Mucosa of stomach (tissue), 1 donor: ENCODE results near the gene MSANTD1.

ENCODE experiments used
- H3K27me3 ChIP-seq: one replicate; pipeline ENCODE4 v1.7.0; 2013; ENCODE audit warnings: mild to moderate bottlenecking, low read length; ENCODE audit not compliant: control insufficient read depth, insufficient read depth
- H3K36me3 ChIP-seq: one replicate; pipeline ENCODE4 v1.7.0; 2013; ENCODE audit warnings: low read length; ENCODE audit not compliant: control insufficient read depth, insufficient read depth
- H3K4me1 ChIP-seq: one replicate; pipeline ENCODE4 v1.7.0; 2013; ENCODE audit warnings: mild to moderate bottlenecking, low read length; ENCODE audit not compliant: control insufficient read depth, insufficient read depth
- H3K4me3 ChIP-seq: one replicate; pipeline ENCODE4 v1.7.0; 2013; ENCODE audit warnings: low read length
- H3K9ac ChIP-seq: one replicate; pipeline ENCODE4 v1.7.0; 2013; ENCODE audit warnings: mild to moderate bottlenecking, low read length, moderate library complexity
- H3K9me3 ChIP-seq: one replicate; pipeline ENCODE4 v1.7.0; 2013; ENCODE audit warnings: mild to moderate bottlenecking, low read length, moderate library complexity; ENCODE audit not compliant: control insufficient read depth
- donor health status: Pancreatic carcinoma.

MSANTD1 gene

DNA sequence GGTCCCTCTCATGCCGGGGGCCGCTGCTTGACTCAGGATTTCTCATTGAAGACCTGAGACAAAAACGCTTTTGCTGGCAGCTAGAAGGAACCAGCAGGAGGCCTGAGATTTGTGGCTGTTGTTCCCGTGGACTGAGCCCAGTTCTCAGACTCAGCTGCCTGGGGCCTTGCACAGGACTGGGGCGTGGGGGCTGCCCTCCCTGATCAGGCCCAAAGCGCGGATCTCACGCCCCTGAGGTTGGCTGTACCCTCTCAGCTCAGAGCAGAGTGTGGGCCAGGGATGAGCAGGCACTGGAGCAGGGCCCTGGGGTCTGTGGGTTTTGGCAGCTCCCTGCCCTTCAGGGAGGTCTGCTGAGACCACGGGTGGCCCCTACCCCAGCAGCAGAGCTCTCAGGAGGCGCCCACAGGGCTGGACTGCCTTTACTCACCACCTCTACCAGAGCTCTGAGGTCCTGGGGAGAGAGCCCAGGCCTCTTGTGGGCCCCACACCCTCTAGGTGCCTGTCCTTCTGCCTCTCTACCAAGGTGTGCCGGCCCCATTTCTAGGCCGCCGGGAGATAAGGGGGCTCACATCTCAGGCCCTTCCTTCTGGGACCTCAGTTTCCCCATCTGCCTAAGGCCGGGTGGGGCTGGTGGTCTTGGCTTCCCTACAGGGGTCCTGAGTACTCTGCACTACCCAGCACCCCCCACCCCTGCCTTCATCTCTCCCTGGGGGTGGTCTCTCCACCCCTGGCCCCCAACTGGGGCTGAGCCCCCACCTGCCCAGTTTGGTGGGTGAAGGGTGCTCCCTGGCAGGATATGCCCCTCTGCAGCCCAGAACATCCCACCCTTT is 5.6 kb downstream of the MSANTD1 start:
- Histone ChIP-seq H3K27me3 (no peaks in the 10 kb centered on the region), H3K4me1 (no peaks in the 10 kb centered on the region), H3K4me3 (no peak overlapping the region), H3K36me3 (no peaks in the 10 kb centered on the region), H3K9ac (no peak overlapping the region), H3K9me3 (no peaks in the 10 kb centered on the region)

DNA sequence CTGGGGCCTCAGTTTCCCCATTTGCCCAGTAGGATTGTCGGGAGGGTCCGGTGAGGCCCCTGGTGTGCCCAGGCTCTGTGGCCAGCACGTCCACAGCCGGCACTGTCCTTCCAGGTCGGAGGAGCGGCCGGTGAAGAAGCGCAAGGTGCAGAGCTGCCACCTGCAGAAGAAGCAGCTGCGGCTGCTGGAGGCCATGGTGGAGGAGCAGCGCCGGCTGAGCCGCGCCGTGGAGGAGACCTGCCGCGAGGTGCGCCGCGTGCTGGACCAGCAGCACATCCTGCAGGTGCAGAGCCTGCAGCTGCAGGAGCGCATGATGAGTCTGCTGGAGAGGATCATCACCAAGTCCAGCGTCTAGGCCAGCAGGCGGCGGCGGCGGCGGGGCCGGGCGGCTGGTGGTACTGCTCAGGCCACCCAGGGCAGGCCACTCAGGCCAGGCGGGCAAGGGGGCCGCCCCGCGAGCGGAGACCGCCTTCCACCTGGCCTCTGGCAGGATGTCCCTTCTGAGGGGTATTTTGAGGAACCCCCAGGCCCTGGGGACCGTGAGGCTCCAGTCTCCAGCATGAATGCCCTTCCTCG is 6.7 kb downstream of the MSANTD1 start:
- Histone ChIP-seq H3K9ac (no peak overlapping the region), H3K27me3 (no peaks in the 10 kb centered on the region), H3K4me1 (no peaks in the 10 kb centered on the region), H3K36me3 (no peaks in the 10 kb centered on the region), H3K4me3 (no peak overlapping the region), H3K9me3 (no peaks in the 10 kb centered on the region)

DNA sequence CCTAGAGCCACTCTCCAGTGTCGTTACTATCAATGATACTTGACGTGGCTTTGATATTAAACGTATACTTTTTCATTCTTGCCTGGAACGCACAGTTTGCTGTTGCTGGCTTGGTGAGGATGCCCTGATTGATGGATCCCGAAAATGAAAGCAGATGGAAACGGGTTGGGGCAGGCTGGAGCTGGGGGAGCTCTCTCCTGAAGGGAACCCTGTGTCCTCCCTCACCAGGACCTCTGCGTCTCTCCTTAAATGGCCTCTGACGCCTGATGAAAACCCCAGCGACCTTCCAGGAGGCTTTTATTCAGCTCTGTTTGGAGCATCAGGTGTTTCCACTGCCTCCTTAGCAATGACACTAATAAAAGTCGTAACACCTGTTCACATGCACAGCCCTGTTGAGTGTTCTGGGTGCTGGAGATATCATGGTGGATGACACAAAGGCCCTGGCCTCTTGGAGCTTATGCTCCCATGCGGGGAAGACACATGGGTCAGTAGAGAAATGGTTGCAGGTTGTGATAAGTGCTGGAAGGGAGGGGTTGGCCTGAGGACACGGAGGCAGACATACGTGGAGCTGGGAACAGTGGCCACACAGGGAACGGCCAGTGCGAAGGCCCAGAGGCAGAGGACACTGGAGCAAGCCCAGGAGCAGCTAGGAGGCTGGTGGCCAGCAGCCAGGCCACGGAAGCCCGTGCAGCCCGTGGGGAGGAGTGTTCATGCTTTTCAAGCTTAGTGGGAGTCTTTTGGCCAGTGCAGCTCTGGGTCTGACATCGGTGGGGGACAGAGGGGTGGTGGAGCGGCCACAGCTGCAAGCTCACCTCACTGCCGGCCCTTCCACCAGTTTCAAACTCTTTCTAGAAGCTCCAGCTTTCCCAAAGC is 7.5 kb downstream of the MSANTD1 start:
- Histone ChIP-seq H3K4me3 (no peak overlapping the region), H3K4me1 (no peaks in the 10 kb centered on the region), H3K9ac (no peak overlapping the region), H3K9me3 (no peaks in the 10 kb centered on the region), H3K36me3 (no peaks in the 10 kb centered on the region), H3K27me3 (no peaks in the 10 kb centered on the region)

- Histone ChIP-seq H3K36me3 (no peaks in the 10 kb centered on the region), H3K9me3 (no peaks in the 10 kb centered on the region), H3K4me3 (no peak overlapping the region), H3K4me1 (no peaks in the 10 kb centered on the region), H3K9ac (no peak overlapping the region), H3K27me3 (no peaks in the 10 kb centered on the region)
Observed at GRCh38 chr4:3257103-3257555, 8.2 kb downstream of the MSANTD1 start.

GRCh38 chr4:3257556-3258482 is 8.9 kb downstream of the MSANTD1 start:
- H3K4me3 ChIP-seq: no peak overlapping the region
- no peaks in the 10 kb centered on the region for H3K27me3 ChIP-seq
- no peaks in the 10 kb centered on the region for H3K4me1 ChIP-seq
- H3K9ac ChIP-seq: no peak overlapping the region
- no peaks in the 10 kb centered on the region for H3K9me3 ChIP-seq
- no peaks in the 10 kb centered on the region for H3K36me3 ChIP-seq

- Histone ChIP-seq H3K4me3 (no peak overlapping the region), H3K27me3 (no peaks in the 10 kb centered on the region), H3K9ac (no peak overlapping the region), H3K9me3 (no peaks in the 10 kb centered on the region), H3K4me1 (no peaks in the 10 kb centered on the region), H3K36me3 (no peaks in the 10 kb centered on the region)
Observed at GRCh38 chr4:3261411-3262207, 12.7 kb downstream of the MSANTD1 start.

DNA sequence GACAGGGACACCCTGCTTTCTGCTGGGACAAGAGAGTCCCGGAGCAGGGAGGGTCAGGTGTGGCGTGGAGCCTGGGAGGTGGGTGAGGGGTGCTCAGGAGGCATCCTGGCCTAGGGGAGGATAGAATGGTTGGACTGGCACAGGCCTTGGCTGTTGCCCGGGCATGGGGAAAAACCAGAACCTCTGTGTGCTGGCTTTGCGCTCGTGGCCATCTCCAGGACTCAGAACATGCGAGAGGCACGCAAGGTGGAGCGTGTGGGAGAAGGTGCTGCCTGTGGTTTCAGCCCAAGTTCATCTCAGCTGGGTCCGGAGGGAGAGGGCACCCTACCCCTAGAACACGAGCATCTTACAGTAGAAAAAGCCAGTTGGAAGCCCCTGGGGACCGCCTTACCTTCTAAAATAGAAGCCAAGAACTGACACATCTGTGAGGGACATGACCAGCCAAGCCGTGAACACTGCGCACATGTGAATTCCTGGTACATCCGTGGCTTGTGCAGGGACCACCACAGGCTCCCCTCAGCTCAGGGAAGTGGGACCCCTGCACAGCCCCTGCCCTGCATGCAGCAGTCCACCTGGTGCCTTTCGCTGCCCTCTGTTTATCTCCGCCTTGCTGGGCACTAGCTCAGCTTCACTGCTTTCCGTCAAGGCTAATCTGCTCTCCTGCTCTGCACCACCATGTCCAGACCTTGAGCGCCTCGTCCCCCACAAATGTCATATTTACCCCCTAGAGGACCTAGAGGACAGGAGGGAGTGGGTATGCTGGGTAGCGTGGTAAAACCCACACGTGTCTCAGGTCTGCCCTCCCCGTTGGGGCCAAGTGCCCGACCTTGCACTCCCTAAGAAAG is 13.5 kb downstream of the MSANTD1 start:
- Histone ChIP-seq H3K4me3 (no peak overlapping the region), H3K9me3 (no peaks in the 10 kb centered on the region), H3K27me3 (no peaks in the 10 kb centered on the region), H3K4me1 (no peaks in the 10 kb centered on the region), H3K9ac (no peak overlapping the region), H3K36me3 (no peaks in the 10 kb centered on the region)

GRCh38 chr4:3263053-3263875 is 14.3 kb downstream of the MSANTD1 start:
- Histone ChIP-seq H3K9ac (no peak overlapping the region), H3K4me3 (no peak overlapping the region), H3K27me3 (no peaks in the 10 kb centered on the region), H3K36me3 (no peaks in the 10 kb centered on the region), H3K9me3 (no peaks in the 10 kb centered on the region), H3K4me1 (no peaks in the 10 kb centered on the region)

- Histone ChIP-seq H3K27me3 (no peaks in the 10 kb centered on the region), H3K9me3 (no peaks in the 10 kb centered on the region), H3K4me3 (no peak overlapping the region), H3K9ac (no peak overlapping the region), H3K36me3 (no peaks in the 10 kb centered on the region), H3K4me1 (no peaks in the 10 kb centered on the region)
Observed at GRCh38 chr4:3263876-3264193, 14.9 kb downstream of the MSANTD1 start.

DNA sequence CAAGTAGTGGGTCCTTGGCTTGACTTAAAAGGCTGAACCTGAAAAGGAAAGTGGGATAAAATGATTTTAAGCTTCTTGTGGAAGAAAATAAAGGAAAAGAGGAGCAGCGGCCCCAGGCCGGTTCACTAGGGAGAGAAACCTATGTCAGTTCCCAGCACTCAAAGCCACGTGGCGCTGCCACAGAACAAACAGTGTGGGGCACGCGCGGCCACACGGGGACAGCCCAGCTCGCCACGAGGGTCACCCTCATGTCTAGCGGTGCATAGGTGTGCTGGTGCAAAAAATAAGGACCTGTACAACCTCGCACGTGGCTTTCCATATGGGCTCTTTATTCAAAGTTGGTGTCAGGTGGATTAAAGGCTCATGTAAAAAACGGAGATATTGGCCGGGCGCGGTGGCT is 17.1 kb downstream of the MSANTD1 start:
- no peaks in the 10 kb centered on the region for H3K27me3 ChIP-seq
- no peaks in the 10 kb centered on the region for H3K9me3 ChIP-seq
- no peaks in the 10 kb centered on the region for H3K4me1 ChIP-seq
- no peak overlapping the region for H3K9ac ChIP-seq
- no peaks in the 10 kb centered on the region for H3K36me3 ChIP-seq
- H3K4me3 ChIP-seq: no peak overlapping the region
